Uterus (tissue), 2 donors: ENCODE measurements around the gene ARMH4.

Experiments used
- CTCF ChIP-seq, 4 experiments: fragments of 200-600 bp in 2 of 4; fragments of 450-650 bp in 2 of 4; sonication (generic) in 2 of 4; IDR thresholded peaks; one replicate each; pipeline ENCODE4 v1.5.1; 2016 to 2019; ENCODE audit warnings: antibody characterized with exemption in 4 of 4, mild to moderate bottlenecking in 2 of 4, moderate library complexity in 1 of 4
- POLR2A ChIP-seq, 2 donors: fragments of 450-650 bp; IDR thresholded peaks; one replicate each; pipeline ENCODE4 v1.6.1; 2016; ENCODE audit warnings: antibody characterized with exemption in 2 of 2, mild to moderate bottlenecking in 1 of 2, moderate library complexity in 1 of 2

- TF ChIP-seq CTCF (IDR thresholded peaks at IDR 0.05) (no peak), POLR2A (IDR thresholded peaks at IDR 0.05) (no peak)
Measured at GRCh38 chr14:58060898-58061297, 91.1 kb downstream of the ARMH4 start.
